Liver (tissue), 9 donors: Measurements from ENCODE around the gene TBC1D16. TPM values are rescaled to one million over a fixed set of nuclear protein-coding genes. Genes with fewer than 3 reads are reported as not detected.

Experiments
- DNase-seq: peaks from one replicate; pipeline ENCODE4 v3.0.0-alpha.2; 2017; ENCODE audit warnings: low spot score
- H3K27ac ChIP-seq, 2 donors: one replicate each; pipeline ENCODE4 v1.7.0; 2013; ENCODE audit warnings: inconsistent platforms in 2 of 2, low read length in 2 of 2, control low read depth in 1 of 2, low read depth in 1 of 2, mild to moderate bottlenecking in 1 of 2
- H3K27me3 ChIP-seq, 4 donors: one replicate each; pipeline versions ENCODE4 v1.6.1 to v1.7.0; 2013; ENCODE audit warnings: low read length in 3 of 4, inconsistent platforms in 1 of 4, mild to moderate bottlenecking in 1 of 4, moderate library complexity in 1 of 4; ENCODE audit not compliant: control insufficient read depth in 4 of 4, insufficient read depth in 4 of 4
- H3K36me3 ChIP-seq, 4 donors: one replicate each; pipeline versions ENCODE4 v1.6.1 to v1.7.0; 2013; ENCODE audit warnings: low read length in 3 of 4, mild to moderate bottlenecking in 3 of 4, low read depth in 1 of 4, moderate library complexity in 1 of 4; ENCODE audit not compliant: control insufficient read depth in 4 of 4, insufficient read depth in 3 of 4
- H3K4me1 ChIP-seq, 4 donors: one replicate each; pipeline versions ENCODE4 v1.6.1 to v1.7.0; 2013; ENCODE audit warnings: low read length in 3 of 4, mild to moderate bottlenecking in 3 of 4, moderate library complexity in 1 of 4; ENCODE audit not compliant: control insufficient read depth in 4 of 4, insufficient read depth in 4 of 4
- H3K4me3 ChIP-seq, 3 donors: one replicate each; pipeline versions ENCODE4 v1.6.1 to v1.7.0; 2013; ENCODE audit warnings: low read length in 3 of 3, control low read depth in 1 of 3, low read depth in 1 of 3, mild to moderate bottlenecking in 1 of 3
- H3K9ac ChIP-seq, 2 donors: one replicate each; pipeline ENCODE4 v1.7.0; 2013; ENCODE audit warnings: low read length in 2 of 2, mild to moderate bottlenecking in 2 of 2, moderate library complexity in 2 of 2, control low read depth in 1 of 2, low read depth in 1 of 2
- H3K9me3 ChIP-seq, 4 donors: one replicate each; pipeline versions ENCODE4 v1.6.1 to v1.7.0; 2013; ENCODE audit warnings: low read length in 3 of 4; ENCODE audit not compliant: control insufficient read depth in 4 of 4
- EGR1 ChIP-seq, 2 donors: IDR thresholded peaks; 2 replicates each; pipeline ENCODE4 v1.6.1; 2016 to 2018; ENCODE audit warnings: antibody characterized with exemption in 2 of 2, low read depth in 2 of 2
- FOXA1 ChIP-seq: IDR thresholded peaks from 2 replicates; pipeline ENCODE4 v1.6.1; 2016; ENCODE audit warnings: antibody characterized with exemption
- FOXA2 ChIP-seq: IDR thresholded peaks from 2 replicates; pipeline ENCODE4 v1.6.1; 2016; ENCODE audit warnings: antibody characterized with exemption
- GABPA ChIP-seq, 2 donors: IDR thresholded peaks in 1 of 2; conservative IDR thresholded peaks in 1 of 2; 2 replicates each; pipeline ENCODE4 v1.6.1; 2016; ENCODE audit warnings: antibody characterized with exemption in 2 of 2, mild to moderate bottlenecking in 1 of 2, moderate library complexity in 1 of 2
- HNF4A ChIP-seq, 2 donors: conservative IDR thresholded peaks; 2 replicates each; pipeline ENCODE4 v1.6.1; 2016; ENCODE audit warnings: antibody characterized with exemption in 2 of 2, mild to moderate bottlenecking in 2 of 2
- HNF4G ChIP-seq: IDR thresholded peaks from 2 replicates; pipeline ENCODE4 v1.6.1; 2016; ENCODE audit warnings: antibody characterized with exemption
- JUND ChIP-seq, 2 donors: IDR thresholded peaks; 2 replicates each; pipeline ENCODE4 v1.6.1; 2016; ENCODE audit warnings: antibody characterized with exemption in 2 of 2
- NR2F2 ChIP-seq: IDR thresholded peaks from 2 replicates; pipeline ENCODE4 v1.6.1; 2016; ENCODE audit warnings: antibody characterized with exemption
- RAD21 ChIP-seq, 2 donors: IDR thresholded peaks; 2 replicates each; pipeline ENCODE4 v1.6.1; 2016; ENCODE audit warnings: antibody characterized with exemption in 2 of 2, mild to moderate bottlenecking in 2 of 2
- RXRA ChIP-seq, 2 donors: IDR thresholded peaks; 2 replicates each; pipeline ENCODE4 v1.6.1; 2017 to 2018; ENCODE audit warnings: antibody characterized with exemption in 2 of 2, mild to moderate bottlenecking in 1 of 2
- SP1 ChIP-seq: IDR thresholded peaks from 2 replicates; pipeline ENCODE4 v1.6.1; 2018; ENCODE audit warnings: antibody characterized with exemption, mild to moderate bottlenecking
- TAF1 ChIP-seq: conservative IDR thresholded peaks from 2 replicates; pipeline ENCODE4 v1.6.1; 2016; ENCODE audit warnings: antibody characterized with exemption, mild to moderate bottlenecking
- YY1 ChIP-seq: IDR thresholded peaks from 2 replicates; pipeline ENCODE4 v1.6.1; 2016; ENCODE audit warnings: antibody characterized with exemption, mild to moderate bottlenecking
- WGBS: extraction: QIAGEN DNeasy Blood & Tissue Kit; methylation state at CpG from one replicate; pipeline ENCODE4 v1.1.7; 2013; 5-methylcytosine and 5-hydroxymethylcytosine counted together
- polyA plus RNA-seq, 2 donors: library from polyadenylated mRNA; stranded (reverse) in 1 of 2; unstranded in 1 of 2; fragments of 200-250 nt in 1 of 2; fragments of >200 nt in 1 of 2; fragmentation: Nextera tagmentation in 1 of 2; extraction: Ambion mirVana in 1 of 2; gene quantifications; one replicate each; pipeline versions ENCODE4 v1.2.1 to v1.2.3, GENCODE V29; 2013 to 2015
- total RNA-seq, 2 donors: library from RNA; depleted of rRNA; stranded (reverse); fragments of >200 nt; gene quantifications; one replicate each; pipeline ENCODE4 v1.2.3, GENCODE V29; 2014
- TF ChIP-seq, protein P1 (sequence below): IDR thresholded peaks from 2 replicates; pipeline ENCODE4 v1.6.1; 2016; ENCODE audit warnings: antibody characterized with exemption
- TF ChIP-seq, protein P2 (sequence below): IDR thresholded peaks from 2 replicates; pipeline ENCODE4 v1.6.1; 2016; ENCODE audit warnings: antibody characterized with exemption
- TF ChIP-seq, protein P3 (sequence below): IDR thresholded peaks from 2 replicates; pipeline ENCODE4 v1.6.1; 2016; ENCODE audit warnings: antibody characterized with exemption, mild to moderate bottlenecking
- TF ChIP-seq, protein P4 (sequence below): fragments of 150-350 bp; IDR thresholded peaks from 2 replicates; pipeline ENCODE4 v1.5.1; 2017; ENCODE audit warnings: improper control_type of control experiment, low read depth, low read length; ENCODE audit not compliant: missing input control
- TF ChIP-seq, protein P5 (sequence below): IDR thresholded peaks from 2 replicates; pipeline ENCODE4 v1.6.1; 2016; ENCODE audit warnings: antibody characterized with exemption
- donor health status: healthy.
- donor health status: healthy.
- donor health status: healthy.
- donor health status: healthy.
- donor health status: healthy.

The TBC1D16 gene
- total and polyA plus RNA-seq, 4 donors, result 3.4 to 29.5 (median 4.7) TPM

DNA sequence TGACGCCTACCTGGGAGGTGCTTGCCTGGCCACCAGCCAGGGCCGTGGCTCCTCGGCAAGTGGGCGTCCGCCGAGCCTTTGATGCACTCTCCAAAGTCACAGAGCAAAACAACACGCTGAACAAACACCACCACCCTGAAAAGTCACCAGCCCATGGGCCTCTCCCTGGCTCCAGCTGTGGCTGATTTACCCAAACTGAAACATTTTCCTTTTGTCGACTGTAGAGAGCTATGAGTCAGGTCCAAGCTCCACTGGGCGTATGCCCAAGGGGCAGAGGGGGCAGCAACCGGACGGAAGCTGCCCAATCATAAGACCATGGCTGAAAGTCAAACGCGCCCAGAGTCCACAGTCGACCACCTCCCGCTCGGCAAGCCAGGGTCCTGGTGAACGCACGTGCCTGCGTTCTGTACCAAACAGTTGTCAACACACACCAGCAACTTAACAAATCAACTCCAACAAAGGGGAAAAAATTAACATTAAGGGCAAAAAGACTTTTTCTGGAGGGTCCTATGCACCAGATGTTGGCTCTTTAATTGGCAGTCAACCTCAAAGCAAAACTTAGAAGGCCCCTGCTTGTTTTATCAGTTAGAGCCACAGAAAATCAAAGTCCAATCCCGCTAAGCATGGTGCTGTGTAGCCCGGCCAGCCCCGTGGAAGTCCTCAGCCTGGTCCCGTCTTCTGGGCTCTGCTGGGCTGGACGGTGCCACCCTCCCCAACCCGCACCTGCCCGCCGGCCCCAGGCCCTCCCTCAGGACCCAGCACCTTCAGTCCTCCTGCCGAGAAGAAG lies 47.3 kb downstream of the TBC1D16 start:
- no peaks in the 10 kb centered on the region for H3K27me3 ChIP-seq
- H3K9me3 ChIP-seq, result no peaks in the 10 kb centered on the region
- TF ChIP-seq JUND (IDR thresholded peaks at IDR 0.05) (peak; percentile 52 to 76), GABPA (IDR thresholded peaks at IDR 0.05 in 1 of 2, conservative IDR thresholded peaks at IDR 0.05 in 1 of 2) (no peak), HNF4G (peak; percentile 64), SP1 (peak; percentile 95), FOXA2 (peak; percentile 32), RAD21 (IDR thresholded peaks at IDR 0.05) (peak; percentile 46 to 63), YY1 (peak; percentile 85), HNF4A (conservative IDR thresholded peaks at IDR 0.05) (peak; percentile 89 to 93), TAF1 (peak; percentile 59), FOXA1 (peak; percentile 36), NR2F2 (peak; percentile 50), RXRA (IDR thresholded peaks at IDR 0.05) (peak; percentile 77 to 90), EGR1 (IDR thresholded peaks at IDR 0.05; ENCODE audit: low read depth in 2 of 2) (peak; percentile 77 to 84)
- TF ChIP-seq, protein P1, sequence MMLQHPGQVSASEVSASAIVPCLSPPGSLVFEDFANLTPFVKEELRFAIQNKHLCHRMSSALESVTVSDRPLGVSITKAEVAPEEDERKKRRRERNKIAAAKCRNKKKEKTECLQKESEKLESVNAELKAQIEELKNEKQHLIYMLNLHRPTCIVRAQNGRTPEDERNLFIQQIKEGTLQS, result peak; percentile 85
- TF ChIP-seq, protein P2, sequence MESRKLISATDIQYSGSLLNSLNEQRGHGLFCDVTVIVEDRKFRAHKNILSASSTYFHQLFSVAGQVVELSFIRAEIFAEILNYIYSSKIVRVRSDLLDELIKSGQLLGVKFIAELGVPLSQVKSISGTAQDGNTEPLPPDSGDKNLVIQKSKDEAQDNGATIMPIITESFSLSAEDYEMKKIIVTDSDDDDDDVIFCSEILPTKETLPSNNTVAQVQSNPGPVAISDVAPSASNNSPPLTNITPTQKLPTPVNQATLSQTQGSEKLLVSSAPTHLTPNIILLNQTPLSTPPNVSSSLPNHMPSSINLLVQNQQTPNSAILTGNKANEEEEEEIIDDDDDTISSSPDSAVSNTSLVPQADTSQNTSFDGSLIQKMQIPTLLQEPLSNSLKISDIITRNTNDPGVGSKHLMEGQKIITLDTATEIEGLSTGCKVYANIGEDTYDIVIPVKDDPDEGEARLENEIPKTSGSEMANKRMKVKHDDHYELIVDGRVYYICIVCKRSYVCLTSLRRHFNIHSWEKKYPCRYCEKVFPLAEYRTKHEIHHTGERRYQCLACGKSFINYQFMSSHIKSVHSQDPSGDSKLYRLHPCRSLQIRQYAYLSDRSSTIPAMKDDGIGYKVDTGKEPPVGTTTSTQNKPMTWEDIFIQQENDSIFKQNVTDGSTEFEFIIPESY, result peak; percentile 50
- TF ChIP-seq, protein P3, sequence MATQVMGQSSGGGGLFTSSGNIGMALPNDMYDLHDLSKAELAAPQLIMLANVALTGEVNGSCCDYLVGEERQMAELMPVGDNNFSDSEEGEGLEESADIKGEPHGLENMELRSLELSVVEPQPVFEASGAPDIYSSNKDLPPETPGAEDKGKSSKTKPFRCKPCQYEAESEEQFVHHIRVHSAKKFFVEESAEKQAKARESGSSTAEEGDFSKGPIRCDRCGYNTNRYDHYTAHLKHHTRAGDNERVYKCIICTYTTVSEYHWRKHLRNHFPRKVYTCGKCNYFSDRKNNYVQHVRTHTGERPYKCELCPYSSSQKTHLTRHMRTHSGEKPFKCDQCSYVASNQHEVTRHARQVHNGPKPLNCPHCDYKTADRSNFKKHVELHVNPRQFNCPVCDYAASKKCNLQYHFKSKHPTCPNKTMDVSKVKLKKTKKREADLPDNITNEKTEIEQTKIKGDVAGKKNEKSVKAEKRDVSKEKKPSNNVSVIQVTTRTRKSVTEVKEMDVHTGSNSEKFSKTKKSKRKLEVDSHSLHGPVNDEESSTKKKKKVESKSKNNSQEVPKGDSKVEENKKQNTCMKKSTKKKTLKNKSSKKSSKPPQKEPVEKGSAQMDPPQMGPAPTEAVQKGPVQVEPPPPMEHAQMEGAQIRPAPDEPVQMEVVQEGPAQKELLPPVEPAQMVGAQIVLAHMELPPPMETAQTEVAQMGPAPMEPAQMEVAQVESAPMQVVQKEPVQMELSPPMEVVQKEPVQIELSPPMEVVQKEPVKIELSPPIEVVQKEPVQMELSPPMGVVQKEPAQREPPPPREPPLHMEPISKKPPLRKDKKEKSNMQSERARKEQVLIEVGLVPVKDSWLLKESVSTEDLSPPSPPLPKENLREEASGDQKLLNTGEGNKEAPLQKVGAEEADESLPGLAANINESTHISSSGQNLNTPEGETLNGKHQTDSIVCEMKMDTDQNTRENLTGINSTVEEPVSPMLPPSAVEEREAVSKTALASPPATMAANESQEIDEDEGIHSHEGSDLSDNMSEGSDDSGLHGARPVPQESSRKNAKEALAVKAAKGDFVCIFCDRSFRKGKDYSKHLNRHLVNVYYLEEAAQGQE, result peak; percentile 69
- TF ChIP-seq, protein P4, sequence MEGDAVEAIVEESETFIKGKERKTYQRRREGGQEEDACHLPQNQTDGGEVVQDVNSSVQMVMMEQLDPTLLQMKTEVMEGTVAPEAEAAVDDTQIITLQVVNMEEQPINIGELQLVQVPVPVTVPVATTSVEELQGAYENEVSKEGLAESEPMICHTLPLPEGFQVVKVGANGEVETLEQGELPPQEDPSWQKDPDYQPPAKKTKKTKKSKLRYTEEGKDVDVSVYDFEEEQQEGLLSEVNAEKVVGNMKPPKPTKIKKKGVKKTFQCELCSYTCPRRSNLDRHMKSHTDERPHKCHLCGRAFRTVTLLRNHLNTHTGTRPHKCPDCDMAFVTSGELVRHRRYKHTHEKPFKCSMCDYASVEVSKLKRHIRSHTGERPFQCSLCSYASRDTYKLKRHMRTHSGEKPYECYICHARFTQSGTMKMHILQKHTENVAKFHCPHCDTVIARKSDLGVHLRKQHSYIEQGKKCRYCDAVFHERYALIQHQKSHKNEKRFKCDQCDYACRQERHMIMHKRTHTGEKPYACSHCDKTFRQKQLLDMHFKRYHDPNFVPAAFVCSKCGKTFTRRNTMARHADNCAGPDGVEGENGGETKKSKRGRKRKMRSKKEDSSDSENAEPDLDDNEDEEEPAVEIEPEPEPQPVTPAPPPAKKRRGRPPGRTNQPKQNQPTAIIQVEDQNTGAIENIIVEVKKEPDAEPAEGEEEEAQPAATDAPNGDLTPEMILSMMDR, result no peak
- TF ChIP-seq, protein P5, sequence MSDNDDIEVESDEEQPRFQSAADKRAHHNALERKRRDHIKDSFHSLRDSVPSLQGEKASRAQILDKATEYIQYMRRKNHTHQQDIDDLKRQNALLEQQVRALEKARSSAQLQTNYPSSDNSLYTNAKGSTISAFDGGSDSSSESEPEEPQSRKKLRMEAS, result peak; percentile 76
- peaks cover 41 to 71% (median 56%) of the 10 kb centered on the region in 4 donors for H3K4me1 ChIP-seq
- H3K9ac ChIP-seq, result peak overlapping the region in 1 of 2 donors; percentile 71
- peak; percentile 58 for DNase-seq
- no peak overlapping the region for H3K4me3 ChIP-seq
- no peaks in the 10 kb centered on the region for H3K36me3 ChIP-seq
- H3K27ac ChIP-seq, result peak overlapping the region; percentile 89 to 95
- 25% methylated on average over 28 of the region's 28 CpGs for WGBS
